Spleen (tissue), 7 donors: ENCODE measurements around the gene SLC17A3.

Experiments used
- POLR2A ChIP-seq, 3 donors: fragments of 450-650 bp; IDR thresholded peaks; one replicate each; pipeline ENCODE4 v1.5.1; 2017; ENCODE audit warnings: antibody characterized with exemption in 3 of 3, mild to moderate bottlenecking in 1 of 3
- TF ChIP-seq, protein P1 (sequence below), 11 experiments: fragments of 200-600 bp in 7 of 11; fragments of 450-650 bp in 4 of 11; sonication (generic) in 4 of 11; IDR thresholded peaks in 8 of 11; conservative IDR thresholded peaks in 3 of 11; 1 replicate in 7 of 11; 2 replicates in 4 of 11; pipeline versions ENCODE4 v1.4.0 to v1.8.0; 2016 to 2021; ENCODE audit warnings: antibody characterized with exemption in 11 of 11, inconsistent platforms in 4 of 11, mild to moderate bottlenecking in 1 of 11
- donor health status: DM: no; HTN: no; CAD: no; lungs with moderate emphysema.
- donor health status: DM: no; HTN: no; CAD: no.
- donor health status: DM: no; HTN: no; CAD: no.

DNA sequence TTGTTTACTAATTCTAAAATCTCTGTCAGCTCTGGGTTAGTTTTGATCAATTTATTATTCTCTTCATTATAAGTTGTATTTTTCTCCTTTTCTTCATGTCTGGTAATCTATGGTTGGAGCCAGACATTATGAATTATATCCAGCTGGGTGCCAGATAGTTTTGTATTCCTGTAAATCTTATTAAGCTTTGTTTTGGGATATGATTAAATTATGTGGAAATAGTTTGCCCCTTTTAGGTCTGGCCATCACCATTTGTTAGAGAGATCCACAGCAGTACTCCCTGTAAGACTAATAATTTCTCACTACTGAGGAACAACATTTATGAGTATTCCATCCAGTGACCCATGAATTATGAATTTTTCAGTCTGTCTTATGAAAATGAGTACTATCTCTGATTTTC, 21.3 kb downstream of the SLC17A3 start:
- TF ChIP-seq, protein P1, sequence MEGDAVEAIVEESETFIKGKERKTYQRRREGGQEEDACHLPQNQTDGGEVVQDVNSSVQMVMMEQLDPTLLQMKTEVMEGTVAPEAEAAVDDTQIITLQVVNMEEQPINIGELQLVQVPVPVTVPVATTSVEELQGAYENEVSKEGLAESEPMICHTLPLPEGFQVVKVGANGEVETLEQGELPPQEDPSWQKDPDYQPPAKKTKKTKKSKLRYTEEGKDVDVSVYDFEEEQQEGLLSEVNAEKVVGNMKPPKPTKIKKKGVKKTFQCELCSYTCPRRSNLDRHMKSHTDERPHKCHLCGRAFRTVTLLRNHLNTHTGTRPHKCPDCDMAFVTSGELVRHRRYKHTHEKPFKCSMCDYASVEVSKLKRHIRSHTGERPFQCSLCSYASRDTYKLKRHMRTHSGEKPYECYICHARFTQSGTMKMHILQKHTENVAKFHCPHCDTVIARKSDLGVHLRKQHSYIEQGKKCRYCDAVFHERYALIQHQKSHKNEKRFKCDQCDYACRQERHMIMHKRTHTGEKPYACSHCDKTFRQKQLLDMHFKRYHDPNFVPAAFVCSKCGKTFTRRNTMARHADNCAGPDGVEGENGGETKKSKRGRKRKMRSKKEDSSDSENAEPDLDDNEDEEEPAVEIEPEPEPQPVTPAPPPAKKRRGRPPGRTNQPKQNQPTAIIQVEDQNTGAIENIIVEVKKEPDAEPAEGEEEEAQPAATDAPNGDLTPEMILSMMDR (IDR thresholded peaks at IDR 0.05 in 8 of 11, conservative IDR thresholded peaks at IDR 0.05 in 3 of 11): no peak
- no peak for TF ChIP-seq POLR2A (IDR thresholded peaks at IDR 0.05)
